CD4-positive, alpha-beta T cell treated with Interleukin-17A for 4 hours (primary cell): ENCODE measurements around the gene TMTC3.
"Not testable (repeated sequence)": the region's sequence is repeated elsewhere in the genome, so short reads cannot be mapped to it uniquely, and the experiment has no call there.

Experiments
- DNase-seq: peaks from one replicate; pipeline ENCODE4 v3.0.0-alpha.2; 2020; ENCODE audit warnings: mixed read lengths

TMTC3 gene

GRCh38 chr12:88141774-88142609 lies at the start of gene TMTC3, which contains the start of gene CEP290:
Gene TMTC3, plus strand, starts transcription at chr12:88142307. Its CDS starts 6,009 bp downstream, at chr12:88148316.
Gene CEP290, minus strand, starts transcription at chr12:88142088. Its CDS starts 781 bp downstream, at chr12:88141307.
- peak; percentile 89 for DNase-seq

- no peak for DNase-seq
These were observed 49.3 kb upstream of the TMTC3 start for GRCh38 chr12:88092771-88093170.

- no peak for DNase-seq
These were observed 48.5 kb upstream of the TMTC3 start for GRCh38 chr12:88093573-88093972.

GRCh38 chr12:88108021-88108420 lies 34.1 kb upstream of the TMTC3 start:
- no peak for DNase-seq

- DNase-seq: no peak
These were observed 30.9 kb upstream of the TMTC3 start for GRCh38 chr12:88111074-88111652.

GRCh38 chr12:88113871-88114270 lies 28.2 kb upstream of the TMTC3 start:
- no peak for DNase-seq

GRCh38 chr12:88122666-88123065 lies 19.4 kb upstream of the TMTC3 start:
- DNase-seq: no peak

GRCh38 chr12:88127099-88127498 lies 15.0 kb upstream of the TMTC3 start:
- DNase-seq: no peak

GRCh38 chr12:88127855-88128254 lies 14.3 kb upstream of the TMTC3 start:
- DNase-seq: no peak

- no peak for DNase-seq
These were observed 9.7 kb upstream of the TMTC3 start for GRCh38 chr12:88132392-88132791.

GRCh38 chr12:88133181-88133580 lies 8.9 kb upstream of the TMTC3 start:
- DNase-seq: not testable (repeated sequence)

- not testable (repeated sequence) for DNase-seq
These were observed 2.4 kb upstream of the TMTC3 start for GRCh38 chr12:88139711-88140110.

GRCh38 chr12:88141425-88141773 lies 708 bp upstream of the TMTC3 start:
- no peak for DNase-seq

GRCh38 chr12:88142610-88142991 lies 494 bp downstream of the TMTC3 start:
- DNase-seq: peak; percentile 32

- DNase-seq: no peak
These were observed 1.9 kb downstream of the TMTC3 start for GRCh38 chr12:88144037-88144436.

GRCh38 chr12:88144546-88145468 lies 2.7 kb downstream of the TMTC3 start:
- no peak for DNase-seq

- no peak for DNase-seq
These were observed 3.7 kb downstream of the TMTC3 start for GRCh38 chr12:88145567-88146505.

GRCh38 chr12:88150063-88150462 lies 8.0 kb downstream of the TMTC3 start:
- DNase-seq: no peak

GRCh38 chr12:88153959-88154358 lies 11.9 kb downstream of the TMTC3 start:
- no peak for DNase-seq

- no peak for DNase-seq
These were observed 14.1 kb downstream of the TMTC3 start for GRCh38 chr12:88156075-88156654.

GRCh38 chr12:88163371-88163770 lies 21.3 kb downstream of the TMTC3 start:
- DNase-seq: no peak

GRCh38 chr12:88166179-88166578 lies 24.1 kb downstream of the TMTC3 start:
- no peak for DNase-seq
